GM11168 (cell line): ENCODE measurements around the gene STRN4.
"Not testable (repeated sequence)": the region's sequence is repeated elsewhere in the genome, so short reads cannot be mapped to it uniquely, and the experiment has no call there.

ENCODE experiments used
- in situ Hi-C: fragments of 300-500 bp; cut with MboI; formaldehyde crosslinking; loops from one replicate; pipeline ENCODE4 v1.12.0; 2022; ENCODE audit warnings: low sequenced_read_pairs; ENCODE audit not compliant: unreplicated experiment

Gene STRN4

DNA sequence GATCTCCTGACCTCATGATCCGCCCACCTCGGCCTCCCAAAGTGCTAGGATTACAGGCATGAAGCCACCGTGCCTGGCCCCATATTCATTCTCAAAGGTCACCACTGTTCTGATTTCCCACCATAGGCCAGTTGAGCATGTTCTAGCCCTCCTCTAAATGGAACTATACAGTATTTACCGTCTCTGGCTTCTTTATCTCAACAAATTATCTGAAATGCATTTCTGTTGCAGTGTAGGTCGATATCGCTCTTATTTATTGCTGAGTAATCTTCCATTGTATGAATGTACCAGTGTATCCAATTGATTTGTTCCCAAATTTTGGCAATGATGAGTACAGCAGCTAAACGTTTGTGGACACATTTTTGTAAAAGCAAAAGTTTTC is 26.8 kb upstream of the STRN4 start:
- in situ Hi-C loops: no loop called here

GRCh38 chr19:46772170-46773017 is 26.1 kb upstream of the STRN4 start:
- in situ Hi-C loops: no loop called here

DNA sequence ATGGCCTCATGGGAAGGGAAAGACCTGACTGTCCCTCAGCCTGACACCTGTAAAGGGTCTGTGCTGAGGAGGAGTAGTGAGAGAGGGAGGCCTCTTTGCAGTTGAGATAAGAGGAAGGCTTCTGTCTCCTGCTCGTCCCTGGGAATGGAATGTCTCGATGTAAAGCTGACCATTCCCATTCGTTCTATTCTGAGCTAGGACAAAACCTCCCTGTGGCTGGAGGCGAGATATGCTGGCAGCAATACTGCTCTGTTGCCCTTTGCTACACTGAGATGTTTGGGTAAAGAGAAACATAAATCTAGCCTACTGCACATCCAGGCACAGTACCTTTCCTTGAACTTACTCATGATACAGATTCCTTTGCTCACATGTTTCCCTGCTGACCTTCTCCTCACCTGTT is 22.5 kb upstream of the STRN4 start:
- in situ Hi-C loops: not testable (repeated sequence)

GRCh38 chr19:46766569-46767317 is 20.5 kb upstream of the STRN4 start:
- in situ Hi-C loops: no loop called here

GRCh38 chr19:46764817-46765291 is 18.6 kb upstream of the STRN4 start:
- in situ Hi-C loops: no loop called here

GRCh38 chr19:46762245-46762890 is 16.1 kb upstream of the STRN4 start:
- in situ Hi-C loops: no loop called here

- in situ Hi-C loops: no loop called here
These were observed 15.2 kb upstream of the STRN4 start for GRCh38 chr19:46761418-46761831.

DNA sequence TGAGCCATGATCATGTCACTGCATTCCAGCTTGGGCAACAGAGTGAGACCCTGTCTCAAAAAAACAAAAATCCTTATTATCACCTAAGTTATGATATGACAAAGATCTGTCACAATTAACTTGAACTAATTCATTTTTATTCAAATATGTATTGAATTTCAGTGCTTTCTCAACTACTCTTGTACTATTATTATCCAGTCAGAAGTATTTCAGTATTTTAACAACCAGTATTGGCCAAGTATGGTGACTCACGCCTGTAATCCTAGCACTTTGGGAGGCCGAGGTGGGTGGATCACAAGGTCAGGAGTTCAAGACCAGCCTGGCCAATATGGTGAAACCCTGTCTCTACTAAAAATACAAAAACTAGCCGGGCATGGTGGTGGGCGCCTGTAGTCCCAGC is 14.6 kb upstream of the STRN4 start:
- in situ Hi-C loops: not testable (repeated sequence)

DNA sequence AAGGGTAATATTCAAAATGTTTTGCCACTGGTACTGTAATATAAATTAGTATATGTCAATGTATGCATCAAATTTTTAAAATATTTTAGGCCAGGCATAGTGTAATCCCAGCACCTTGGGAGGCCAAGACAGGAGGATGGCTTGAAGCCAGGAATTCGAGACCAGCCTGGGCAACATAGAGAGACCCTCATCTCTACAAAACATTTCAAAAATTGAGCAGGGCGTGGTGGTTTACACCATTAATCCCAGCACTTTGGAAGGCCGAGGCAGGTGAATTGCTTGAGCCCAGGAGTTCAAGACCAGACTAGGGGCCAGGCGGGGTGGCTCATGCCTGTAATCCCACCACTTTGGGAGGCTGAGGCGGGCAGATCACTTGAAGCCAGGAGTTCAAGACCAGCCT is 14.1 kb upstream of the STRN4 start:
- in situ Hi-C loops: no loop called here

GRCh38 chr19:46759817-46760333 is 13.6 kb upstream of the STRN4 start:
- in situ Hi-C loops: loop anchor here (5.0 kb wide), 1 partner anchor 72 kb away; no protein-coding TSS in a partner anchor

GRCh38 chr19:46759206-46759605 is 13.0 kb upstream of the STRN4 start:
- in situ Hi-C loops: loop anchor here (5.0 kb wide), 1 partner anchor 73 kb away; no protein-coding TSS in a partner anchor

DNA sequence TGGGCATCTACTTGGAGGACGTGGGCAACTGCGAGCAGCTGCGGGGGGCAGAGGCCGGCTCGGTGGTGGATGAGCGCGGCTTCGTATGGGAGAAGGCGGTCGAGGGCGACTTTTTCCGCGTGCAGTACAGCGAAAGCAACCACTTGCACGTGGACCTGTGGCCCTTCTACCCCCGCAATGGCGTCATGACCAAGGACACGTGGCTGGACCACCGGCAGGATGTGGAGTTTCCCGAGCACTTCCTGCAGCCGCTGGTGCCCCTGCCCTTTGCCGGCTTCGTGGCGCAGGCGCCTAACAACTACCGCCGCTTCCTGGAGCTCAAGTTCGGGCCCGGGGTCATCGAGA is 10.3 kb upstream of the STRN4 start:
- in situ Hi-C loops: loop anchor here (5.0 kb wide), 1 partner anchor 76 kb away; no protein-coding TSS in a partner anchor

DNA sequence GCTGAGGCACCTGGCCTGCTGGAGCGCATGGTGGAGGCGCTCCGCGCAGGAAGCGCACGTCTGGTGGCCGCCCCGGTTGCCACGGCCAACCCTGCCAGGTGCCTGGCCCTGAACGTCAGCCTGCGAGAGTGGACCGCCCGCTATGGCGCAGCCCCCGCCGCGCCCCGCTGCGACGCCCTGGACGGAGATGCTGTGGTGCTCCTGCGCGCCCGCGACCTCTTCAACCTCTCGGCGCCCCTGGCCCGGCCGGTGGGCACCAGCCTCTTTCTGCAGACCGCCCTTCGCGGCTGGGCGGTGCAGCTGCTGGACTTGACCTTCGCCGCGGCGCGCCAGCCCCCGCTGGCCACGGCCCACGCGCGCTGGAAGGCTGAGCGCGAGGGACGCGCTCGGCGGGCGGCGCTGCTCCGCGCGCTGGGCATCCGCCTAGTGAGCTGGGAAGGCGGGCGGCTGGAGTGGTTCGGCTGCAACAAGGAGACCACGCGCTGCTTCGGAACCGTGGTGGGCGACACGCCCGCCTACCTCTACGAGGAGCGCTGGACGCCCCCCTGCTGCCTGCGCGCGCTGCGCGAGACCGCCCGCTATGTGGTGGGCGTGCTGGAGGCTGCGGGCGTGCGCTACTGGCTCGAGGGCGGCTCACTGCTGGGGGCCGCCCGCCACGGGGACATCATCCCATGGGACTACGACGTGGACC is 9.7 kb upstream of the STRN4 start:
- in situ Hi-C loops: loop anchor here (5.0 kb wide), 1 partner anchor 76 kb away; no protein-coding TSS in a partner anchor

DNA sequence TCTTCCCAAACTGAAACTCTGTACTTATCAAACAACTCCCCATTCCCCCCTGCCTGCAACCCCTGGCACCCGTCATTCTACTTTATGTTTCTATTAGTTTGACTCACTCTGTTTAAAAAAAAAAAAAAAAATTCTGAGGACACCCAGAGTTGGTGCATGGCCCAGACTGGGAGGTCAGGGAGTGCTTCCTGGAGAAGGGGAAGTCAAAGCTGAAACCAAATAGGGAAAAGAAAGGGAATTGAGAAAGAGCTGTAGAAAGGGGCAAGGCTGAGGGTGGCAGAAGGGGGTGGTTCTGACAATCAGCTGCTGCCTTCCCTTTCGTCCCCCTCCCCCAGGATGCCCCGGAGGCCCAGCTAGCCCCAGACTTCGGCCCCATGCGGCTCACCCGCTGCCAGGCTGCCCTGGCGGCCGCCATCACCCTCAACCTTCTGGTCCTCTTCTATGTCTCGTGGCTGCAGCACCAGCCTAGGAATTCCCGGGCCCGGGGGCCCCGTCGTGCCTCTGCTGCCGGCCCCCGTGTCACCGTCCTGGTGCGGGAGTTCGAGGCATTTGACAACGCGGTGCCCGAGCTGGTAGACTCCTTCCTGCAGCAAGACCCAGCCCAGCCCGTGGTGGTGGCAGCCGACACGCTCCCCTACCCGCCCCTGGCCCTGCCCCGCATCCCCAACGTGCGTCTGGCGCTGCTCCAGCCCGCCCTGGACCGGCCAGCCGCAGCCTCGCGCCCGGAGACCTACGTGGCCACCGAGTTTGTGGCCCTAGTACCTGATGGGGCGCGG is 9.0 kb upstream of the STRN4 start:
- in situ Hi-C loops: loop anchor here (5.0 kb wide), 1 partner anchor 77 kb away; no protein-coding TSS in a partner anchor

GRCh38 chr19:46753420-46754155 is 7.3 kb upstream of the STRN4 start:
- in situ Hi-C loops: no loop called here

DNA sequence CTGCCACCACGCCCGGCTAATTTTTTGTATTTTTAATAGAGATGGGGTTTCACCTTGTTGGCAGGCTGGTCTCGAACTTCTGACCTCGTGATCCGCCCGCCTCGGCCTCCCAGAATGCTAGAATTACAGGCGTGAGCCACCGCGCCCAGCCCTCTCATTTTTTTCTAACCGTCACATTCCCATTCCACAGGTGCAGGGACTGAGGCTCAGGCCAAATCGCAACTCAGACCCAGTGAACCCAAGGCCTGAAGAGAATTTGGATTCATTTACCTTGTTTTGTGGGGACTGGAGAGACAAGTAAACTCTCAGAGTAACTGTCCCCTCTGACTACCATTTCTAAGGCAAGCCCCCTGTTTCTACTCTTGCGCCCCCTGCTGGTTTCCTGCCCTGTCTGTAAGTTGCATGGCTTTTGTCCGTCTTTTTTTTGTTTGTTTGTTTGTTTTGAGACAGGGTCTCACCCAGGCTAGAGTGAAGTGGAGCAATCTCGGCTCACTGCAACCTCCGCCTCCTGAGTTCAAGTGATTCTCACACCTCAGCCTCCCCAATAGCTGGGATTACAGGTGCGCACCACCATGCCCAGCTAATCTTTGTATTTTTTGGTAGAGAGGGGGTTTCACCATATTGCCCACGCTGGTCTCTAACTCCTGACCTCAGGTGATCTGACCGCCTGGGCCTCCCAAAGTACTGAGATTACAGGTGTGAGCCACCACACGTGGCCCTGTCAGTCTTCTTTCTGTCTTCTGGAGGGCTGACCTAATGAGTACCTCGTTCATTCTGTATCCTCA is 2.3 kb upstream of the STRN4 start:
- in situ Hi-C loops: no loop called here

DNA sequence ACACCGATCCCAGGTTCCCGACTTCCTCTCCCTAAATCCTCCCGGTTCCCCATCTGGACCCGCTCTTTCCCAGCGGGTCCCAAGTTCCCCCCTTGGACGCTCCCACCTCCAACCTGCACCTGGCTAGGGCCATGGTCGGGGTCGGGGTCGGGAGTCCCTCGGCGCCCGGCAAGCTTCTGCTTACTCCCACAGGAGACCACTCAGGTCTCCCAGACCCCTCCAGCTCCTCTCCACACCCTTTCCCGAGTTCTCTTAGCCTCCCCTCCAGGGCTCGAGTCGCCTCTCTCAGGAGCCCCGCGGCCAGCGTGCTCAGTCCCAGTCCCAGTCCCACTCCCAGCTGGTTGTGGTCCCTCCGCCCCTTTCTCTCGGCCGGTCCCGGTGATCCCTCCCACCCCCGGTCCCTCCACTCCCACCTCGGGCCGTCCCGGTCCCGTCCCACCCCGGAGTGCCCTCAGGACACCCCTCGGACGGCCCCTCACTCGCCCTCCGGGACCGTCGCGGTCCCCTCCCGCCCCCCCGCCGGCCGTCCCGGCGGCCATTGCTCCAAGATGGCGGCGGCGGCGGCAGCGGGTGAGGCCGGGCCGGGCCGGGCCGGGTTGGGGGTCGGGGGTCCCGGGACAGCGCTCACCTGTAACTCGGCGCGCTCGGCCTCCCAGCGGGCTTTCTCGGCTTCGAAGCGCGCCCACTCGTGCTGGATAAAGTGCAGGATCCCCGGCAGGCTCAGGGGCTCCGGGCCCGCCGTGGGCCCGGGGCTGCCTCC is 549 bp downstream of the STRN4 start, which contains the start of gene FKRP:
TSS of gene FKRP (plus strand) at position 537 of the 760 bp plus-strand sequence. CDS start 9,394 bp downstream, outside the sequence.
- in situ Hi-C loops: no loop called here
